HCT116 (cell line): Measurements from ENCODE around the gene CNTNAP2.

Experiments used
- CTCF ChIP-seq, 3 experiments: fragments of 200-600 bp in 1 of 3; sonication (generic) in 1 of 3; IDR thresholded peaks in 2 of 3; conservative IDR thresholded peaks in 1 of 3; 2 replicates each; pipeline ENCODE4 v1.5.1; 2012 to 2017; ENCODE audit warnings: low read depth in 2 of 3, low read length in 2 of 3, antibody characterized with exemption in 1 of 3, borderline replicate concordance in 1 of 3, control low read depth in 1 of 3, mild to moderate bottlenecking in 1 of 3, mixed read lengths in 1 of 3, mixed run types in 1 of 3, moderate library complexity in 1 of 3; ENCODE audit not compliant: insufficient read depth in 1 of 3
- ELF1 ChIP-seq: IDR thresholded peaks from 2 replicates; pipeline ENCODE4 v1.6.1; 2012; ENCODE audit warnings: low read depth, borderline replicate concordance
- EZH2 ChIP-seq: fragments of 200-600 bp; sonication (generic); IDR thresholded peaks from 2 replicates; pipeline ENCODE4 v1.6.1; 2017; ENCODE audit warnings: antibody characterized with exemption, mixed run types
- EZH2phosphoT487 ChIP-seq: fragments of 200-600 bp; IDR thresholded peaks from 2 replicates; pipeline ENCODE4 v1.6.1; 2018; ENCODE audit warnings: antibody characterized with exemption, borderline replicate concordance
- POLR2A ChIP-seq: IDR thresholded peaks from 2 replicates; pipeline ENCODE4 v1.7.0; 2011; ENCODE audit warnings: borderline replicate concordance; ENCODE audit not compliant: insufficient read depth, insufficient read length; ENCODE audit errors: extremely low read depth
- POLR2AphosphoS5 ChIP-seq: IDR thresholded peaks from 2 replicates; pipeline ENCODE4 v1.6.1; 2011; ENCODE audit warnings: mild to moderate bottlenecking, low read depth, low read length, moderate library complexity
- RAD21 ChIP-seq: IDR thresholded peaks from 2 replicates; pipeline ENCODE4 v1.6.1; 2012; ENCODE audit warnings: low read depth, mild to moderate bottlenecking
- REST ChIP-seq: IDR thresholded peaks from 2 replicates; pipeline ENCODE4 v1.6.1; 2012; ENCODE audit warnings: low read depth
- YY1 ChIP-seq: IDR thresholded peaks from 2 replicates; pipeline ENCODE4 v1.6.1; 2011; ENCODE audit warnings: low read length, low read depth, moderate library complexity, mild to moderate bottlenecking; ENCODE audit not compliant: insufficient replicate concordance; ENCODE audit errors: extremely low read depth
- ZFX ChIP-seq: fragments of 450-650 bp; IDR thresholded peaks from 2 replicates; pipeline ENCODE4 v1.6.1; 2017

- TF ChIP-seq POLR2AphosphoS5, result no peak
- TF ChIP-seq ZFX, result no peak
- no peak for TF ChIP-seq EZH2
- TF ChIP-seq RAD21, result no peak
- no peak for TF ChIP-seq CTCF (IDR thresholded peaks at IDR 0.05 in 2 of 3, conservative IDR thresholded peaks at IDR 0.05 in 1 of 3; ENCODE audit: borderline replicate concordance in 1 of 3, insufficient read depth in 1 of 3, low read depth in 2 of 3, low read length in 2 of 3)
- no peak for TF ChIP-seq EZH2phosphoT487
- no peak for TF ChIP-seq ELF1
- no peak for TF ChIP-seq REST
- TF ChIP-seq POLR2A, result no peak
- TF ChIP-seq YY1, result no peak
These were observed 2019.4 kb downstream of the CNTNAP2 start for GRCh38 chr7:148135997-148136396.
